Activated naive CD4-positive, alpha-beta T cell treated with anti-CD3 and anti-CD28 coated beads for 36 hours (primary cell): ENCODE measurements around the gene TCERG1L. TPM values are rescaled to one million over a fixed set of nuclear protein-coding genes. Genes with fewer than 3 reads are reported as not detected.

Experiments used
- CTCF ChIA-PET: fragments of 350-600 bp; sonication (Branson Sonifier 250); formaldehyde crosslinking; loops from one replicate; lab custom pipeline; 2021; ENCODE audit warnings: antibody characterized with exemption; lab: Charles Lee
- DNase-seq: peaks from one replicate; pipeline ENCODE4 v3.0.0-alpha.2; 2020
- H3K27ac Mint-ChIP-seq: one replicate; pipeline ENCODE4 v1.8.0; 2021; ENCODE audit warnings: mild to moderate bottlenecking, mixed read lengths
- H3K27me3 Mint-ChIP-seq: one replicate; pipeline ENCODE4 v1.8.0; 2021; ENCODE audit warnings: low read depth, mixed read lengths
- H3K36me3 Mint-ChIP-seq: one replicate; pipeline ENCODE4 v1.8.0; 2021; ENCODE audit warnings: low read depth, mixed read lengths
- H3K4me1 Mint-ChIP-seq: one replicate; pipeline ENCODE4 v1.8.0; 2021; ENCODE audit warnings: low read depth, mixed read lengths
- H3K4me3 Mint-ChIP-seq: one replicate; pipeline ENCODE4 v1.8.0; 2021; ENCODE audit warnings: mild to moderate bottlenecking, moderate library complexity, mixed read lengths
- H3K9me3 Mint-ChIP-seq: one replicate; pipeline ENCODE4 v1.8.0; 2021; ENCODE audit warnings: mixed read lengths
- intact Hi-C: fragments of 100-400 bp; cut with micrococcal nuclease; formaldehyde crosslinking; loops from one replicate; pipeline ENCODE4 v1.15.1; 2023
- total RNA-seq, 2 experiments: library from RNA; stranded (reverse); gene quantifications; one replicate each; pipeline ENCODE4 v1.2.3, GENCODE V29; 2021

The TCERG1L gene
- total RNA-seq, 2 experiments from 2014 or later = 0.10 TPM; not detected in 1

GRCh38 chr10:131149586-131149985 is 161.9 kb downstream of the TCERG1L start:
- intact Hi-C loops = no loop called here
- no peak overlapping the region for H3K27ac Mint-ChIP-seq

GRCh38 chr10:131149111-131149510 is 162.4 kb downstream of the TCERG1L start:
- peaks cover 17% of the 10 kb centered on the region for H3K9me3 Mint-ChIP-seq
- H3K36me3 Mint-ChIP-seq = no peaks in the 10 kb centered on the region
- CTCF ChIA-PET = no interaction called here
- H3K4me1 Mint-ChIP-seq = no peaks in the 10 kb centered on the region
- intact Hi-C loops = no loop called here
- H3K27ac Mint-ChIP-seq = no peak overlapping the region
- peaks cover 2% of the 10 kb centered on the region for H3K27me3 Mint-ChIP-seq
- no peak for DNase-seq
- H3K4me3 Mint-ChIP-seq = no peak overlapping the region

More at GRCh38 chr10:131149586-131149985, 161.9 kb downstream of the TCERG1L start:
- no peak overlapping the region for H3K4me3 Mint-ChIP-seq
- peaks cover 17% of the 10 kb centered on the region for H3K9me3 Mint-ChIP-seq
- no peaks in the 10 kb centered on the region for H3K4me1 Mint-ChIP-seq
- H3K27me3 Mint-ChIP-seq = peaks cover 2% of the 10 kb centered on the region
- H3K36me3 Mint-ChIP-seq = no peaks in the 10 kb centered on the region
- CTCF ChIA-PET = no interaction called here
- DNase-seq = no peak

- DNase-seq = no peak
- H3K27ac Mint-ChIP-seq = no peak overlapping the region
- H3K27me3 Mint-ChIP-seq = no peaks in the 10 kb centered on the region
- intact Hi-C loops = no loop called here
- no peaks in the 10 kb centered on the region for H3K4me1 Mint-ChIP-seq
- H3K4me3 Mint-ChIP-seq = no peak overlapping the region
- no peaks in the 10 kb centered on the region for H3K36me3 Mint-ChIP-seq
- CTCF ChIA-PET = no interaction called here
- H3K9me3 Mint-ChIP-seq = peaks cover 17% of the 10 kb centered on the region
Observed at GRCh38 chr10:131148270-131148669, 163.3 kb downstream of the TCERG1L start.

GRCh38 chr10:131147301-131147975 is 164.1 kb downstream of the TCERG1L start:
- DNase-seq = no peak
- Mint-ChIP-seq H3K9me3 (peaks cover 9% of the 10 kb centered on the region), H3K27me3 (no peaks in the 10 kb centered on the region), H3K4me3 (no peak overlapping the region), H3K36me3 (no peaks in the 10 kb centered on the region), H3K4me1 (no peaks in the 10 kb centered on the region), H3K27ac (no peak overlapping the region)
- CTCF ChIA-PET = no interaction called here
- intact Hi-C loops = no loop called here

- CTCF ChIA-PET = no interaction called here
- H3K27me3 Mint-ChIP-seq = no peaks in the 10 kb centered on the region
- H3K4me3 Mint-ChIP-seq = no peak overlapping the region
- no peaks in the 10 kb centered on the region for H3K4me1 Mint-ChIP-seq
- no peak for DNase-seq
- intact Hi-C loops = no loop called here
- H3K36me3 Mint-ChIP-seq = no peaks in the 10 kb centered on the region
- H3K9me3 Mint-ChIP-seq = peaks cover 5% of the 10 kb centered on the region
- H3K27ac Mint-ChIP-seq = no peak overlapping the region
Observed at GRCh38 chr10:131146790-131147189, 164.7 kb downstream of the TCERG1L start.

- Mint-ChIP-seq H3K9me3 (peaks cover 1% of the 10 kb centered on the region), H3K27me3 (no peaks in the 10 kb centered on the region), H3K4me3 (no peak overlapping the region), H3K36me3 (no peaks in the 10 kb centered on the region), H3K4me1 (no peaks in the 10 kb centered on the region), H3K27ac (no peak overlapping the region)
- intact Hi-C loops = no loop called here
- CTCF ChIA-PET = no interaction called here
- DNase-seq = no peak
Observed at GRCh38 chr10:131145756-131146155, 165.8 kb downstream of the TCERG1L start.

GRCh38 chr10:131144711-131145375 is 166.7 kb downstream of the TCERG1L start:
- CTCF ChIA-PET = no interaction called here
- no peak overlapping the region for H3K4me3 Mint-ChIP-seq
- no peaks in the 10 kb centered on the region for H3K9me3 Mint-ChIP-seq
- H3K27me3 Mint-ChIP-seq = no peaks in the 10 kb centered on the region
- H3K36me3 Mint-ChIP-seq = no peaks in the 10 kb centered on the region
- no peak overlapping the region for H3K27ac Mint-ChIP-seq
- no peak for DNase-seq
- intact Hi-C loops = no loop called here
- no peaks in the 10 kb centered on the region for H3K4me1 Mint-ChIP-seq

- H3K36me3 Mint-ChIP-seq = no peaks in the 10 kb centered on the region
- no peak overlapping the region for H3K4me3 Mint-ChIP-seq
- DNase-seq = no peak
- H3K9me3 Mint-ChIP-seq = no peaks in the 10 kb centered on the region
- CTCF ChIA-PET = no interaction called here
- intact Hi-C loops = no loop called here
- H3K27me3 Mint-ChIP-seq = no peaks in the 10 kb centered on the region
- H3K4me1 Mint-ChIP-seq = no peaks in the 10 kb centered on the region
- no peak overlapping the region for H3K27ac Mint-ChIP-seq
Observed at GRCh38 chr10:131144196-131144595, 167.3 kb downstream of the TCERG1L start.

GRCh38 chr10:131143425-131144165 is 167.9 kb downstream of the TCERG1L start:
- Mint-ChIP-seq H3K27ac (no peak overlapping the region), H3K27me3 (no peaks in the 10 kb centered on the region), H3K36me3 (no peaks in the 10 kb centered on the region), H3K4me3 (no peak overlapping the region), H3K9me3 (no peaks in the 10 kb centered on the region), H3K4me1 (no peaks in the 10 kb centered on the region)
- intact Hi-C loops = no loop called here
- DNase-seq = no peak
- CTCF ChIA-PET = no interaction called here

- CTCF ChIA-PET = no interaction called here
- H3K4me3 Mint-ChIP-seq = no peak overlapping the region
- H3K36me3 Mint-ChIP-seq = no peaks in the 10 kb centered on the region
- no peaks in the 10 kb centered on the region for H3K9me3 Mint-ChIP-seq
- H3K27ac Mint-ChIP-seq = no peak overlapping the region
- intact Hi-C loops = no loop called here
- H3K4me1 Mint-ChIP-seq = no peaks in the 10 kb centered on the region
- DNase-seq = no peak
- no peaks in the 10 kb centered on the region for H3K27me3 Mint-ChIP-seq
Observed at GRCh38 chr10:131142517-131143380, 168.8 kb downstream of the TCERG1L start.

- no peaks in the 10 kb centered on the region for H3K27me3 Mint-ChIP-seq
- no peaks in the 10 kb centered on the region for H3K36me3 Mint-ChIP-seq
- CTCF ChIA-PET = no interaction called here
- DNase-seq = no peak
- H3K4me3 Mint-ChIP-seq = no peak overlapping the region
- H3K4me1 Mint-ChIP-seq = no peaks in the 10 kb centered on the region
- intact Hi-C loops = no loop called here
- H3K27ac Mint-ChIP-seq = no peak overlapping the region
- H3K9me3 Mint-ChIP-seq = no peaks in the 10 kb centered on the region
Observed at GRCh38 chr10:131141645-131142516, 169.6 kb downstream of the TCERG1L start.
